ENCODE measurements around the gene GRM4. TPM values are rescaled to one million over a fixed set of nuclear protein-coding genes. Genes with fewer than 3 reads are reported as not detected.

The GRM4 gene
- total and polyA plus RNA-seq, 12 donors, result not detected

DNA sequence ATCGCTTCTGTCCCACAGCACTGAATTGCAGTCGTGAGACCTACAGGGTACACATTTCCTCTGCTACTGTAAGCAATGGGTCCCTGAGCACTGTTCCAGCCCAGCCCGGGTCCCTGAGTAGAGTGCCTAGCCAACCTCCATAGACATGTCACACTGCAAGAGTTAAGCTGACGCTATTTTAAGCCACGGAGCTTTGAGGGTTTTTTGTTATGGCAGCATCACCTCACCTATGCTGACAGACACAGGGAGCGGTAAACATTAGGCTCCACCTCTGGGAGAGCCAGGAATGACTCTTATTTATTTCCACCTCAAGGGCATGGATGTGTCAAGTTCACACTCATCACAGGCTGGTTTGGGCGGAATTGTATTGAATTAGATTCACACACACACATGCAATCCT lies 45.1 kb downstream of the GRM4 start:
- no peaks in the 10 kb centered on the region for H3K36me3 ChIP-seq
- WGBS, 2 donors, result 89 to 90% methylated on average over 7 of the region's 7 CpGs
- H3K9me3 ChIP-seq, result no peaks in the 10 kb centered on the region
- H3K4me3 ChIP-seq, result no peak overlapping the region
- no peak overlapping the region for H3K27ac ChIP-seq
- DNase-seq (no peak), ATAC-seq (no peak)
- H3K4me1 ChIP-seq, result no peaks in the 10 kb centered on the region
- TF ChIP-seq, protein P1, sequence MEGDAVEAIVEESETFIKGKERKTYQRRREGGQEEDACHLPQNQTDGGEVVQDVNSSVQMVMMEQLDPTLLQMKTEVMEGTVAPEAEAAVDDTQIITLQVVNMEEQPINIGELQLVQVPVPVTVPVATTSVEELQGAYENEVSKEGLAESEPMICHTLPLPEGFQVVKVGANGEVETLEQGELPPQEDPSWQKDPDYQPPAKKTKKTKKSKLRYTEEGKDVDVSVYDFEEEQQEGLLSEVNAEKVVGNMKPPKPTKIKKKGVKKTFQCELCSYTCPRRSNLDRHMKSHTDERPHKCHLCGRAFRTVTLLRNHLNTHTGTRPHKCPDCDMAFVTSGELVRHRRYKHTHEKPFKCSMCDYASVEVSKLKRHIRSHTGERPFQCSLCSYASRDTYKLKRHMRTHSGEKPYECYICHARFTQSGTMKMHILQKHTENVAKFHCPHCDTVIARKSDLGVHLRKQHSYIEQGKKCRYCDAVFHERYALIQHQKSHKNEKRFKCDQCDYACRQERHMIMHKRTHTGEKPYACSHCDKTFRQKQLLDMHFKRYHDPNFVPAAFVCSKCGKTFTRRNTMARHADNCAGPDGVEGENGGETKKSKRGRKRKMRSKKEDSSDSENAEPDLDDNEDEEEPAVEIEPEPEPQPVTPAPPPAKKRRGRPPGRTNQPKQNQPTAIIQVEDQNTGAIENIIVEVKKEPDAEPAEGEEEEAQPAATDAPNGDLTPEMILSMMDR (IDR thresholded peaks at IDR 0.05), result no peak
- H3K27me3 ChIP-seq, result peaks cover 0 to 59% (median 29%) of the 10 kb centered on the region in 7 donors
- intact Hi-C loops (cut with DNase I), result no loop called here

DNA sequence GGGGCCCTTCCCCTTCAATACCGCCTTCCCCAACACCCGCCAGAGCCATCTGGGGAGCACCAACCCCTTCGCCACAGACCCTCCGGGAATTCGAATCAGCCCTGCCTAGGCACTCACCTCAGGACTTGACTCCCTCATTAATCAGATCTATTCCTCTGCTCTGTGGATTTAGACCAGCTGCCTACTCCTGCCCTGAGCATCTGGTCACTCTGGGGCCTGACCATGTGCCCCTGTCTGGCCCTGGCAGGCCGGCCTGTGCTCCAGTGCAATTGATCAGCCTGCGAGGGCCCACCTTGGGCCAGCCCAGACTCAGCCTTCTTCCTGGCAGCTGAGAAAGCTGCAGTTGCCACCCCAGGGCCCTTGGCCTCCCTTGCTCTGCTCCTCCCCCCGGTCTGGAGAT lies 46.0 kb downstream of the GRM4 start:
- no peak for ATAC-seq

DNA sequence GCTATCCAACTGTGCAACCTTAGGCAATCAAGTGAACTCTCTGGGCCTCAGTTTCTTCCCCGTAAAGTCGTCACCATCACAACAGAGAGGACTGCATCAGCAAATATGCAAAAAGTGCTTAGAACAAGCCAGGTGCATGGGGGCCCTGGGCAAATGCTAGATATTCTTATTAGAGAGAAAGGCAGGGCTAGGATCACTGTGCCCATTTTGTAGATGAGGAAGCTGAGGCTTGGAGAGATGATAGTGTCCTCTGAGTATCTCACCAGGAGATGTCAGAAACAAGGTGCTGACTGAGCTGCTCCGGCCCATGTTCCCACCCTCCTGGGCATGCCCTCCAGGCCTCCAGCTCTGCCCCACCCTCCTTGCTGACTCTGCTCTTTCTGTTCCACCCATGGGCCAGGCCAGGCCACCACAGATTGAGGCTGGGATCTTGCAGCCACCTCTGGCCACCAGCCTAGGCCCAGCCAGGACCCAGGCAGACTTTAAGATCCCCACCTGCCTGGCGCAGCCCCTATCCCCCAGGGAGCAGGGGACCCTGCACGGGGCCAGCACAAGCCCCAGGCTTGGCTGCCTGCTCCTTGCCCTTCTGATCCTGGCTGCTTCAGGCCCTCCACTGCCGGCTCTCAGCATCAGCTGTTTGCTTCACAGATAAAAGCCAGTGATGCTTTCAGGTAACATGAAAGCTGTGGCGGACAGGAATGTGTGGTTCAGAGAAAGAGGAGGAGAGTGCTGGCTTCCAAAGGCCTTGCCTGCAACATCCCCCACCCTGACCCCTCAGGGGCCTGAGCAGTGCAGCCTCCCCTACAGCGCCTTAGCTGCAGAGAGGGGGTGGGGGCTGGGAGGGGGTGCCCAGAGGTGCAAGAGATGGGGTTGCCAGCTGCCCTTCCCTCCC lies 47.6 kb downstream of the GRM4 start:
- DNase-seq (no peak), ATAC-seq (no peak)
- 62 to 63% methylated on average over 7 to 8 of the region's 8 CpGs for WGBS, 2 donors
- Histone ChIP-seq H3K9me3 (no peaks in the 10 kb centered on the region), H3K36me3 (no peaks in the 10 kb centered on the region), H3K4me1 (no peaks in the 10 kb centered on the region), H3K27ac (no peak overlapping the region), H3K4me3 (no peak overlapping the region), H3K27me3 (peaks cover 5 to 64% (median 31%) of the 10 kb centered on the region in 7 donors)
- intact Hi-C loops (cut with DNase I), result no loop called here
- TF ChIP-seq, protein P1 (IDR thresholded peaks at IDR 0.05), result no peak

More for the DNA sequence above, 46.0 kb downstream of the GRM4 start:
- DNase-seq, result no peak
- intact Hi-C loops (cut with DNase I), result no loop called here
- no peaks in the 10 kb centered on the region for H3K36me3 ChIP-seq
- peaks cover 5 to 59% (median 31%) of the 10 kb centered on the region in 7 donors for H3K27me3 ChIP-seq
- WGBS, 2 donors, result 80 to 88% methylated on average over 8 of the region's 8 CpGs
- H3K27ac ChIP-seq, result no peak overlapping the region
- TF ChIP-seq, protein P1 (IDR thresholded peaks at IDR 0.05), result no peak
- no peak overlapping the region for H3K4me3 ChIP-seq
- no peaks in the 10 kb centered on the region for H3K9me3 ChIP-seq
- H3K4me1 ChIP-seq, result no peaks in the 10 kb centered on the region

DNA sequence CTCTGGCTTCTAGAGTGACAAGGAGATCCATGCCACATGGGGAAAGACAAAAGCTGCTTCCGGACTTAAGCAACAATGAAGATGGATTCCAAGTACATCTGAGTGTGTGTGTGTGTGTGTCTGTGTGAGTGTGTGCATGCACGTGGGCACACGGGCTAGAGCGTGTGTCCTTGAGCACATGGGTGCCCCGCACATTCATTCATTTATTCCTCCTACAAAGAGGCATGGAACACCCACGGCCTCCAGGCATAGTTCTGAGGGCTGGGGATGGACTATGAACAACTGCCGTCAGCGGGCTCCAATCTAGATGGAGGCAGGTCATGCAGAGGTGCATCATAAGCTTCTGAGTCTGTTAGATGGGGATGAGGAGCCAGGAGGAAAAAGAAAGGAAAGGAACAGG lies 49.1 kb downstream of the GRM4 start:
- H3K27ac ChIP-seq, result no peak overlapping the region
- H3K27me3 ChIP-seq, result peaks cover 5 to 78% (median 40%) of the 10 kb centered on the region in 7 donors
- WGBS, 2 donors, result 73 to 77% methylated on average over 8 of the region's 8 CpGs
- H3K36me3 ChIP-seq, result no peaks in the 10 kb centered on the region
- no peak overlapping the region for H3K4me3 ChIP-seq
- no peak for DNase-seq
- TF ChIP-seq, protein P1 (IDR thresholded peaks at IDR 0.05), result no peak
- ATAC-seq, result no peak
- no peaks in the 10 kb centered on the region for H3K9me3 ChIP-seq
- H3K4me1 ChIP-seq, result no peaks in the 10 kb centered on the region
- intact Hi-C loops (cut with DNase I), result no loop called here

Measured in heart right ventricle (tissue), 16 donors.